ENCODE measurements around the gene CDK4.

Gene CDK4

GRCh38 chr12:57750561-57751431 is 1.3 kb downstream of the CDK4 start:
- peaks cover 56% of the 10 kb centered on the region for H3K36me3 ChIP-seq (ENCODE audit: insufficient read depth, insufficient read length, low read length)
- TF ChIP-seq SUZ12 (IDR thresholded peaks at IDR 0.05; ENCODE audit: extremely low read depth, insufficient read depth, insufficient read length), result no peak
- TF ChIP-seq YY1 (IDR thresholded peaks at IDR 0.05; ENCODE audit: insufficient read depth, insufficient read length), result no peak
- TF ChIP-seq ZNF274 (IDR thresholded peaks at IDR 0.05; ENCODE audit: low read depth, low read length), result no peak

GRCh38 chr12:57749061-57749460 is 3.0 kb downstream of the CDK4 start:
- H3K9me3 ChIP-seq (ENCODE audit: insufficient read depth, low read length), result no peaks in the 10 kb centered on the region
- peaks cover 15% of the 10 kb centered on the region for H3K27me3 ChIP-seq (ENCODE audit: insufficient read depth, insufficient read length)
- H3K36me3 ChIP-seq (ENCODE audit: insufficient read depth, insufficient read length, low read length), result peaks cover 57% of the 10 kb centered on the region
- no peak overlapping the region for H3K9ac ChIP-seq (ENCODE audit: insufficient read length, low read depth)
- TF ChIP-seq ZNF274 (IDR thresholded peaks at IDR 0.05; ENCODE audit: low read depth, low read length) (no peak), YY1 (IDR thresholded peaks at IDR 0.05; ENCODE audit: insufficient read depth, insufficient read length) (no peak), SUZ12 (IDR thresholded peaks at IDR 0.05; ENCODE audit: extremely low read depth, insufficient read depth, insufficient read length) (no peak)
- H3K4me1 ChIP-seq (ENCODE audit: insufficient read depth, insufficient read length), result peaks cover 5% of the 10 kb centered on the region
- no peak overlapping the region for H3K4me3 ChIP-seq (ENCODE audit: insufficient read length, low read depth)
- DNase-seq (ENCODE audit: low read depth, low spot score), result no peak

More at GRCh38 chr12:57750561-57751431, 1.3 kb downstream of the CDK4 start:
- Histone ChIP-seq H3K4me1 (ENCODE audit: insufficient read depth, insufficient read length) (peaks cover 5% of the 10 kb centered on the region), H3K9ac (ENCODE audit: insufficient read length, low read depth) (peak overlapping the region; percentile 95), H3K27me3 (ENCODE audit: insufficient read depth, insufficient read length) (peaks cover 27% of the 10 kb centered on the region), H3K9me3 (ENCODE audit: insufficient read depth, low read length) (no peaks in the 10 kb centered on the region), H3K4me3 (ENCODE audit: insufficient read length, low read depth) (peak overlapping the region; percentile 99)
- no peak for DNase-seq (ENCODE audit: low read depth, low spot score)

GRCh38 chr12:57746025-57746424 is 6.1 kb downstream of the CDK4 start:
- Histone ChIP-seq H3K36me3 (ENCODE audit: insufficient read depth, insufficient read length, low read length) (peaks cover 52% of the 10 kb centered on the region), H3K4me1 (ENCODE audit: insufficient read depth, insufficient read length) (peaks cover 7% of the 10 kb centered on the region), H3K9ac (ENCODE audit: insufficient read length, low read depth) (peak overlapping the region; percentile 74), H3K4me3 (ENCODE audit: insufficient read length, low read depth) (peak overlapping the region; percentile 76), H3K9me3 (ENCODE audit: insufficient read depth, low read length) (no peaks in the 10 kb centered on the region), H3K27me3 (ENCODE audit: insufficient read depth, insufficient read length) (peaks cover 9% of the 10 kb centered on the region)
- TF ChIP-seq SUZ12 (IDR thresholded peaks at IDR 0.05; ENCODE audit: extremely low read depth, insufficient read depth, insufficient read length) (no peak), YY1 (IDR thresholded peaks at IDR 0.05; ENCODE audit: insufficient read depth, insufficient read length) (no peak), ZNF274 (IDR thresholded peaks at IDR 0.05; ENCODE audit: low read depth, low read length) (no peak)
- DNase-seq (ENCODE audit: low read depth, low spot score), result no peak

GRCh38 chr12:57745485-57745881 is 6.6 kb downstream of the CDK4 start:
- Histone ChIP-seq H3K9me3 (ENCODE audit: insufficient read depth, low read length) (no peaks in the 10 kb centered on the region), H3K9ac (ENCODE audit: insufficient read length, low read depth) (peak overlapping the region; percentile 74), H3K4me1 (ENCODE audit: insufficient read depth, insufficient read length) (peaks cover 3% of the 10 kb centered on the region), H3K4me3 (ENCODE audit: insufficient read length, low read depth) (peak overlapping the region; percentile 76), H3K27me3 (ENCODE audit: insufficient read depth, insufficient read length) (peaks cover 14% of the 10 kb centered on the region), H3K36me3 (ENCODE audit: insufficient read depth, insufficient read length, low read length) (peaks cover 46% of the 10 kb centered on the region)
- TF ChIP-seq YY1 (IDR thresholded peaks at IDR 0.05; ENCODE audit: insufficient read depth, insufficient read length) (no peak), SUZ12 (IDR thresholded peaks at IDR 0.05; ENCODE audit: extremely low read depth, insufficient read depth, insufficient read length) (no peak), ZNF274 (IDR thresholded peaks at IDR 0.05; ENCODE audit: low read depth, low read length) (no peak)
- no peak for DNase-seq (ENCODE audit: low read depth, low spot score)

- peak; percentile 97 for DNase-seq (ENCODE audit: low read depth, low spot score)
- TF ChIP-seq ZNF274 (IDR thresholded peaks at IDR 0.05; ENCODE audit: low read depth, low read length) (no peak), SUZ12 (IDR thresholded peaks at IDR 0.05; ENCODE audit: extremely low read depth, insufficient read depth, insufficient read length) (no peak), YY1 (IDR thresholded peaks at IDR 0.05; ENCODE audit: insufficient read depth, insufficient read length) (no peak)
- H3K9me3 ChIP-seq (ENCODE audit: insufficient read depth, low read length), result no peaks in the 10 kb centered on the region
- H3K4me1 ChIP-seq (ENCODE audit: insufficient read depth, insufficient read length), result peaks cover 3% of the 10 kb centered on the region
- peak within 1 kb of the TSS; percentile 74 for H3K9ac ChIP-seq (ENCODE audit: insufficient read length, low read depth)
- H3K36me3 ChIP-seq (ENCODE audit: insufficient read depth, insufficient read length, low read length), result peaks cover 41% of the 10 kb centered on the region
- peak within 1 kb of the TSS; percentile 76 for H3K4me3 ChIP-seq (ENCODE audit: insufficient read length, low read depth)
- peaks cover 20% of the 10 kb centered on the region for H3K27me3 ChIP-seq (ENCODE audit: insufficient read depth, insufficient read length)
Observed at GRCh38 chr12:57744777-57745484, 7.2 kb downstream of the CDK4 start, which contains the start of gene TSPAN31. TSS of gene TSPAN31 (plus strand) at chr12:57745039. CDS start at chr12:57745155, 116 bp downstream.

GRCh38 chr12:57744194-57744776 is 7.8 kb downstream of the CDK4 start:
- Histone ChIP-seq H3K4me3 (ENCODE audit: insufficient read length, low read depth) (peak overlapping the region; percentile 76), H3K4me1 (ENCODE audit: insufficient read depth, insufficient read length) (peaks cover 3% of the 10 kb centered on the region), H3K9ac (ENCODE audit: insufficient read length, low read depth) (peak overlapping the region; percentile 33), H3K9me3 (ENCODE audit: insufficient read depth, low read length) (no peaks in the 10 kb centered on the region), H3K27me3 (ENCODE audit: insufficient read depth, insufficient read length) (peaks cover 26% of the 10 kb centered on the region), H3K36me3 (ENCODE audit: insufficient read depth, insufficient read length, low read length) (peaks cover 34% of the 10 kb centered on the region)
- DNase-seq (ENCODE audit: low read depth, low spot score), result no peak
- TF ChIP-seq ZNF274 (IDR thresholded peaks at IDR 0.05; ENCODE audit: low read depth, low read length), result no peak
- no peak for TF ChIP-seq YY1 (IDR thresholded peaks at IDR 0.05; ENCODE audit: insufficient read depth, insufficient read length)
- no peak for TF ChIP-seq SUZ12 (IDR thresholded peaks at IDR 0.05; ENCODE audit: extremely low read depth, insufficient read depth, insufficient read length)
